ELF-1 (cell line): Measurements from ENCODE around the gene ROBO1.

Experiments
- DNase-seq: peaks from one replicate; pipeline ENCODE4 v3.0.0-alpha.2; 2016; ENCODE audit warnings: low read depth, low spot score

The ROBO1 gene

DNA sequence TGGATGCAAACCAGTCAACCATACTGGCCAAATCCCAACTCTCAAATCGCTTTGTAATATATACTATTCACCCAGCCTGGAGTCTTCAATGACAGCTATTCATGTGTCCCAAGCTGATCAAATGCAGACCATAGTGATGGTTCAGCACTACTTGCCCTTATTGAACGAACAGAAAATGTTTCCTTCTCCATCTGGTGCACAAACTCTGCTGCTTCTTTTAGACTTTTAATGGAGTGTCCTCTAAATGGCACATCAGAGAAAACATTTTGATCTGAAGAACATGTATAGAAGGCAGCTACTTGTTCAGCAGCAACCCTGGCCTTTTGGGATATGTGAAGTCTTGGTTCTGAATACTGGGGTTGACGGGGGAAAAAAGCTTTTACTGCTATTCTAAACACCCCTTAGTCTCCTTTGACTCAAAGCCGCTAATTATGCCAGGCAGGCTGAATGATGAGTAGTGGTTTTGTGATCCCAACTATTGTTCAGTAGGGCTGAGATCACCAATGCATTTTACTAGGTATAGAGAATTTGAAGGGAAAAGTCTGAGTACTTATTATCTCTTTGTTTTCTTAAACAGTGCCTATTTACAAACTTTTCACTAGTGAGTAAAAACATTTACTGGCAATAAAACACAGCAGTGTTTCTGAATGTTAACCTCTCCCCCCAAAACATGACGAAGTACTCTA, 781.2 kb downstream of the ROBO1 start:
- DNase-seq: no peak

DNA sequence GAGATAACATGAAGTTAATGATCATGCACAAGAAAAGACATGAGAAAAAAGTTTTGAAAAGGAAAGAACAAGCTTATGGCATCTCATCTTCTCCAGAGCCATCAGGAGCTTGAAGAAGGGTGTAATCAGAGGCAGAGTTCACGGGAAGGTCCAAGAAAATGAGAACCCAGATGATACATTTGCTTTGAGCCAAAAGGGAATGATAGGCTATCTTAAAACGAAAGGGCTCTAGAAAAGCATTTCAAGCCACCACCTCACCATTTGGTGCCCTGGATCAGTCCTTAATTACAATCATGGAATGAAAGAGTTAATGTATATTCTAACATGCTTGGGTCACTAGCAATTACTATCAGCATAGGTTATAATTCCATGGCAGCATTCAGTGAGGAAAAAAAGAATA, 781.8 kb downstream of the ROBO1 start:
- no peak for DNase-seq

DNA sequence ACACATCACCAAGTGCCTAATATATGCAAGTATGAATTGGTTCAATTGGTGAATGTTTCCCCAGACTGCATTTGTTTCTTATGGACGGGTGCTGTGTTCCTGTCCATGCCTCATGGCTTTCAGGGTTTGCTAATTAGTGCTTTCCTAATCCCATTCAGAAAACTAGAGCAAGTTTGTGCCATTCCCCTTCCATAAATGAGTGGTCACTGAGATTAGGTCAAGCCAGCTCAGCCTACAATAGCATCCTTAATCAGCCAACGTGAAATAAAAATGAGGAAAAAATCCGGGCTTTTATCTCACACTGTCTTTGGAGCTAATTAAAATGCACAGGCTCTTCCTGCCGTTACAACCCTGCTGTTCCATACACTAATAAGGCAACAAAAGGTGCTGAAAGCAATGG, 788.8 kb downstream of the ROBO1 start:
- no peak for DNase-seq

DNA sequence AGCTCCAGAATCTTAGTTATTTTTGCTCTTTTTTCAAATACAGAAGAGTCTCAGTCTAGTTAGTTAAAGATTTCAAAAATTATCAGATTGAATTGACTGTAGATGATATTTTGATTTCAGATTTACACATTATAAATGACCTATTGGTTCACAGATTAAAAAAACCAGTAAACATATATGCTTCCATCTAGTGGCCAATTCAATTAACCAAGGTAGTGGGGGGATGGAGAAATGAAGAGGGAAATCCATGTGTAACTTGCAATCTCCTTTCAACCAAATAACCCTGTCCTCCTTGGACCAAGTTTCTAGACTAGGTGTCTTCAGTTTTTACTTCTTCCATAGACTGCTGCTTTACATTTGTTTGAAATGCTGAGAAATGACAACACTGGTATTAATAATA, 789.8 kb downstream of the ROBO1 start:
- DNase-seq: no peak

DNA sequence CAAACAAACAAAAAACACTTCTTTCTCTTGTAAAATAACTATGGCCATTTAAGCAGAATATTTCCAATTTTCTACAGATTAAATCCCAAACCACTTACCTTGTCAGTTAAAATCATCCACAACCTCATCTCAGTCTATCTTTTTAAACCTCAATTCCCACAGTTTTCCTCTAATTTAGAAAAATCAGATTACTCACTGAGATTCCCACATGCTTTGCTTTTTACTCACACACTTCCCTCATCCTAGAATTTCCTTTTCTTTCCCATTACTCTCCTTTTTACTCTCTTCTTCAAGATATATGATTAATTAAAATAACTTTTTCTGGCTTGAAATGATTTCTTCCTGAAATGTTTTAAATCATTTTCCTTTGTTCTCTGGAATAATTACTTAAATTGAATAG, 790.7 kb downstream of the ROBO1 start:
- DNase-seq: no peak

DNA sequence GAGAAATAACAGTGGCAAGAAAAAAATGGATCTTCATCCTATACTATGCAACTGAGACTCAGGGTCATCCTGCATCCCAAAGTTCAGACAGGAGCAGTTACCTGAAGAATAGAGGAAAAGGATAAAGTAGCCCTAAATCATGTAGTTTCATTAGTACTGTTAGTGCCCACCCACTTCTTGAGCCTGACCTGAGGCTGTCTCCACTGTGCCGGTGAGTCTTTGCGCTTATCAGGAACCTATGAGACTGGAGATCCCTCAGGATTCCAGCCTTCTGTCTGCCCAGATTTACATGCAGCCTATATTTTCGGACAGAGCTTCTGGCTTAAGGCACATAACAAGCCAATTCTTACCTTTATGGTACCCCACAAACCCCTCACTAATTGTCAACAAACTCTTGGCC, 791.6 kb downstream of the ROBO1 start:
- no peak for DNase-seq

DNA sequence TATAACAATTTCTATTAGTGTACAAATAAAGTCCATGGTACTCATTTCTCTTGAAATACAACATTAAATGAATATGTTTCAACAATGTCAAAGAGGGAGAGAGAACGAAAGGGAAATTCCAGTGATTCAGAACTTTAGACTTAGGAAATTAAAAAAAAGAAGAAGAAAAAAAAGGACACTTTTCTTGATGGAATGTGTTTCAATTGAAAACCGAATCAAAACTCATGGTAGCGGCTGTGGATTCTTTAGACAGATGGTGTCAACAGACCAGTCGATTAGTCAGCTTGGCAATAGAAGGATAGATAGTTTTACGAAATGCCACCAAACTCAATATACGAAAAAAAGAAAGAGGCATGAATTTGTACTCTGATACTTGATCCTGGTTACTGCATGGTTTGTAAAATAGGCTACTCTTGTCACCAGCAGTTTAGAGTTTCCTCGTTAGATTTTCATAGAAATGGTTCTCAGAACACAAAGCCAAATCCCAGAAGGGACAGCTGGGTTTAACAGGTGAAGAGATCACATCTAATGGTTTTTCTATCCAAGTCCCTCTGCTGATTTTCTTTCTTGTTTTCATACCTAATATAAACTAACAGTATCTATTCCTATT, 793.5 kb downstream of the ROBO1 start:
- DNase-seq: no peak

DNA sequence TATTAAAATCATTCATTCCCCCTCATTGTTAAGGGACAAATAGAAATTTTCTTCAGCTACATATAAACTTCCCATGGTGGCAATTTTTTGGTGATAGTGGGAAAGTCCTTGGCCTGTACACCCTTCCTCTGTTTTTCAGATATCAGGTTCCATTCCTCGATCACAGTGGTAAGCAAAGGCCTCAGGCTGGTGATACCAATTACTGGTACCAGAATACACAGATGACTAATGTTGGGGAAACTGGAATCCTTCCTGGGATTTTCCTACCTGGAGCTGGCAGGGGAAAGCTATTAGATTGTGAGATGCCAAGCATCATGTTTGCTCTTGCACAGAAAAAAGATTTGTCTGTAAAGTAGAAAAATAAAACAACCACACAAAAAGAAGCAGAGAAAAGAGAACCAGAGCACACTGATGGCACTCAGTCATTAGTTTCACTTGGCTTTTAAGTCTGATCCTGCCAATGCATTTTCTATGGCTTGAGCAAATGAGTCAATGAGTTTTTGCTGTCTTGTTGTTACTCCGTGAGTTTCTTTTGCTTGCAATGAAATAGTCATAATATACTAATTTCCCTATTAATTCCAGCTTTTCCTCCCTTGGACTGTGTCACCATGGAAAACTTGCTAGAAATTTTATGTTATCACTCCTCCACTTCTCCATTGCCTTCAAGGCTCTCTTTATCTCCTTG, 795.0 kb downstream of the ROBO1 start:
- no peak for DNase-seq

DNA sequence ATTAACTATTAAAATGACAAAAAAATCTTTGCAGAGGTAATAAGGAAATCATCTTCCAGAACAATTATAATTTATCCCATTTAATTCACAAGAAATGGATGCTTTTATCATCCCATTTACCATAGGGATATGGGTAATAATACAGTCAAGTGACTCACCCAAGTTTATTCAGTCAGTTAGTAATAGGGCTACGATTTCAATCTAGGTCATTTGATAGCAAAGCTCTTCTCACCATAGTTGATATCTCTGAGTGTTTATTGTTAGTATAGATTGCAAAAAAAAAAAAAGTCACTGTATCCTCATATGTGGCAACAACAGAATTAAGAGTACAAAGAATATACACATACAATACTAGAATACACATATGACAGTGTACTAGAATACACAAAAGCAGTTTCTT, 797.1 kb downstream of the ROBO1 start:
- DNase-seq: no peak

DNA sequence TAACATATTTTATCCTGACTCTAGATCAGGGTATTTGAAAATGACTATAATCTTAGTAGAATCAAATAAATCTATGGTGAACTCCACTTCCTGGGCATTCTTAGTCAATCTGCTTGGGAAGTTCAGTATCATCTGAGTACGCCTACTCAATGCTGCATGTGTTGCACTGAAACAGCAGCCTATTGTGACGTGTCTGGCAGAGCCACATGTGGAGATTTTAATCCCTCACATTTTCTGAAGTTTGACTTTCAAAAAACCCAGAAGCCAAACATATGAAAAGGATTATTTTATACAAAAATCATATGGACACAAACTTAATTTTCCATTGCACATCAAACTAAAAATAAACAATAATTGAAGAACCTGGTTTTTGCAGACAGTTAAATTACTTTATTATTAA, 798.3 kb downstream of the ROBO1 start:
- DNase-seq: no peak

DNA sequence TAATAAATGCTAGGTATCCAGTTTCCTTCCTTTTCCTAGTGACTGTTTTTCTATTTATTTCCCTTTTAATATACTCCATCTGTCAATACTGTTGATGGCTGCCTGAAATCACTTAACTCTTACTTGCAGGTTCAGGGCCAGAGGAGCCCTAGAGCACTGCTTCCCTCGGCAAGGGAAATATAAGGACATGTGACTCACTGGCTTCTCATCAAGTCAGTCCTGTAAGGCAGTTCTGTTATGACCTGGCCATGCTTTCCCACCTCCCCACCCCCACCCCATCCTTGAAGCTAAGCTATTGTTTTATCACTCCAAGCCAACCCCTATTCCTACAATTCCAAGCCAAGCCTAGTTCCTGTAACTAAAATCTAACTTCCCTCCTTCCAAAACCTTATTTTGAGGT, 800.7 kb downstream of the ROBO1 start:
- DNase-seq: no peak

DNA sequence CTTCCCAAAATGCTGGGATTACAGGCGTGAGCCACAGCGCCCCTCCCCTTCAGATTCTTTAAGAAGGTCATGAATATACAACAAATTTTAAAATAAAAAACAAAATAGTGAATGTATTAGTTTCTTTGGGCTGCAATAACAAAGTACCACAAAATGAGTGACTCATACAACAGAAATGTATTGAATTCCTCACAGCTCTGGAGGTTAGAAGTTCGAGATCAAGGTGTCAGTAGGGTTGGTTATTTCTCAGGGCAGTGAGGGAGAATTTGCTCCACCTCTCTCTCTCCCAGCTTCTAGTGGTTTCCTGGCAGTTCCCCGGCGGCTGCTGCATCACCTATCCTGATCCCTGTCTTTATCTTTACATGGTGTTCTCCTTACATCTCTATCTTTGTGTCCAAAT, 804.0 kb downstream of the ROBO1 start:
- no peak for DNase-seq

DNA sequence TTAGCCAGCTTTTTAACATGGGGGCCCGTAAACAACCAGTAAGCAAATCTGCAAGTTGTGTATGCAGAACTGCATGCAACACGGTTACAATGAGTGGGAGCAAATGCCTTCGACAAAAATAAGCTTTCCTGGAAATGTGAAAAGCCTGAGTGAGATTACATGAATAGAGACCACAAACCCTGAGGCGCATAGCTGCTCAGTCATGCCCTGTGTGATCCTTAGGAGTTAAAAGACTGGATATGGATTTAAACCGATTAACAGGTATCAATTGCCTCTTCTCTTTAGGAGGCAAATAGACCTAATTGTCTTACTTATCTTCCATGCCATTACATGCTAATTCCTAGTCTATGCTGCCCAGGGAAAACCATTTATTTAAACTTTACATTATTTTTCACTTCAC, 810.3 kb downstream of the ROBO1 start:
- no peak for DNase-seq

DNA sequence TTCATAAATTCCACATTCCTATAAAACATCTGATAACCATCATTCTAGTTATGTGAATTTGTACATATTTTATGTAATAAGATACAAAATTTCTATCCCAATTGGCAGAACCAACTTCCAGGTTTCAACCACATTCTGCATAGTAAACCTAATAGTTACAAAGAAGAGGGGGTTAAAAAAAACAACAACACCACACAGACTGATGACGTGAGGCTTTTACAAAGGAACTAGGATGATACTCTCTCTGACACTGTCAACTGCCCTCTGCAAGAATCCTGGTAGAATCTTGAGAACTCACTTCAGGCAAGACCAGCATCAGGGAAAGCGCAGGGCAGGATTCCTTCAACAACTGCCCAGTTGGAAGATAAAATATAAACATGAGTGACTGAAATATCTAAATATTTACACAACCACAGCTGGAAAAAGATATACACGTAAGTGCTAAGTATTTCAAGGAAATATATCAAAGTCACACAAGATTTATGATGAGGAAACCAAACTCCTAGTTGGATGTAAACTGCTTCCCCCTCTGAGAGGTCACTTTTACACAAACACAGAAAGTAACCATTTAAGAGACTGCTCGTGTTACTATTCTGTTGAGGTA, 816.4 kb downstream of the ROBO1 start:
- DNase-seq: no peak

DNA sequence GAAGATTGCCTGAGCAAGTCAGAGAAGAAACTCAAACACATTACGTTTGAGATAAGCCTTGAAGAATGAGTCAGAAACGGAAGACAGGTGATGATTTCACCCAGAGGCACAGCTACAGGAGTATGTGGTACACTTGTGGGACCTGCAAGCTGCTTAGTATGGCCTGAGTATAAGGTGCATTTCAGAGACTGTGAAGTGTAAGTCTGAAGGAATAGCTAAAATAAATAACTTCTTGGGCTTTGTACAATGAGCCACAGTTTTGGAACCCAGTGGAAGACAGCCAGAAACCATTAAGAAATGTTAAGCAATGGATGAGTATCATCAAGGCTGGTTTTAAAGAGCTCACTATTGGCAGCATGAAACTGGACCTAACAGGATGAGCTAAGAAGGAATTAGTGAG, 826.2 kb downstream of the ROBO1 start:
- no peak for DNase-seq

DNA sequence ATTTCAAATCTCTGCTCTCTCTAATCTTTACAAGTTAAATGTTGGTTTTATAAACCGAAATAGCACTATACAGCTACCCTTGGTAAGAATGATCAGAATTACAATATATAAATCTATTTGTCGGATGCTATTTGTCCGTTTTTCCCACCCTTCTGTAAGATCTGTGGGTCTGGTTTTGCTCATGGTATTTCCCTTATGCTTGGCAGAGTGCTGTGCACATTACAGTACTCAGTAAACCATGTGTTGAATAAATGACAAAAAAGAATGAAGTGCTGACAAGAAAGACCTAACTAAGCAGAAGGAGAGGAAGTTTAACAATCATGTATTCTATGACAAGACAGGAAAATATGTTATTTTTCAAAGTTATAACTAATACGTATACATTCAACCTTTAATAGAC, 827.2 kb downstream of the ROBO1 start:
- DNase-seq: no peak

DNA sequence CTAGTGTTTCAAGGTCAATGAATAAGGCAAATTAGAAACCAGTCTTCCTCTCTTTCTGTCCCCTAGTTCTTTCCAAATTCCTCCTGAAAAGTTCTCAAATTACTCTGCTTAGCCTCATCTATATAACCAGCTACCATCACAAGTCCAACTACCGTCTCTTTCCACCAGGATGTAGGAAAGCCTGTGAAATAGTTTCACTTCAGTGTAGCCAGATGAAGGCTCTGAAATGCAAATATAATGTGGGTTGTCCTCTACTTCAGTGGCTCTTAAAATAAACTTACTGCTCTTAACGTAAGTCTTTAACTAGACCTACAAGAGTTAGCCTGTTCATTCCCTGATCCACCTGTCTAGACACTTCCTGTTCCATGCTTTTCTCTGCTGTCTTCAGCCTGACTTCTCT, 827.7 kb downstream of the ROBO1 start:
- no peak for DNase-seq

DNA sequence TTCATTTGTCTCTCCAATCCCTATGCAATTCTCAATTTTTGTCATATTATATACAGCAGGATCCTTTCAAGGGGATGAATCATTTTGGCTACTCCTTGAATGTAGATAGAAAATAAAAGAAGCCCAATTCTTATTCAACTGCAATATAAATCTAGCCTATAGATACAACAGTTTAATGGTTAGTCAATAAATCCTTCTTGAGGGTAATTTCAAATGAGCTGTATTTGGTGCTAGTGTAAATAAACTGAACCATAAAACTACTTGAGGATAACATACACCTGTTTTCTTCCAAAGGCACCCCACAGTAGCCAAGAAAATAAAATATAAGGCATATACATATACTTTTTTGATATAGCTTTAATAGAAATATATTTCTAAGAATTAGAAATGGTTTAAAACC, 830.3 kb downstream of the ROBO1 start:
- DNase-seq: no peak

DNA sequence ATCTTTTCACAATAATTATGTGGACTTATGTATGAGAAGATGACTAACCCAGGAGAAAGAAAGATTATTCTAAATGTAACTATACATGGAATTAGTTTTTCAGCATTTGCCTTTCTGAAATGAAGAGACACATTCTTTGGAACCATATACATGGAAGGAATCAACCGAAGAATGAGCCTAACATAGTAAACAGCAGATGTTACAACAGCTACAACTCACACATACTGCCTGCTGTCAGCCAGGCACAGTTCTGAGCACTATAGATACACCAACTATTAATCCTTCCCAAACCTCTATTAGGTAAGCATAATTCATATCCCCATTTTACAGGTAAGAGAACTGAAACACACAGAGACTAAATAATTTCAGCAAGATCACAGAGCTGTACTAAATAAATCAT, 840.0 kb downstream of the ROBO1 start:
- no peak for DNase-seq

DNA sequence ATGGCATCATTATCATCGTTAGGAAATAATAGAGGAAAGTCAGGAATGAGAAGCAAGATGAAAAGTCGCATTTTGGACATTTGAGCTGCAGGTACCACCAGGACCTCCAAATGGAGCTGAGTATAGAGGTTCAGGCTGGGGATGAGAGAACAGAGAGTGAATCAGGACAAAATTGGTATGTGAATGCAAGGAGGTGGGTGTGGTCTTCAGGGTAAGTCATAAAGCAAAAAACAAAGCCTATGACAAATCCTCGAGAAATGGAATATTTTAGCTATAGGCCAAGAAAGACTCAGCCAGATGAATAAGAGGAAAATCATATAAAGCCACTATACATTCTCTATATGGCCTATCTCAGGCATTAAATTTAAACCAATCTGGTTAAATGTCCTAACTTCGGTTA, 841.3 kb downstream of the ROBO1 start:
- no peak for DNase-seq

DNA sequence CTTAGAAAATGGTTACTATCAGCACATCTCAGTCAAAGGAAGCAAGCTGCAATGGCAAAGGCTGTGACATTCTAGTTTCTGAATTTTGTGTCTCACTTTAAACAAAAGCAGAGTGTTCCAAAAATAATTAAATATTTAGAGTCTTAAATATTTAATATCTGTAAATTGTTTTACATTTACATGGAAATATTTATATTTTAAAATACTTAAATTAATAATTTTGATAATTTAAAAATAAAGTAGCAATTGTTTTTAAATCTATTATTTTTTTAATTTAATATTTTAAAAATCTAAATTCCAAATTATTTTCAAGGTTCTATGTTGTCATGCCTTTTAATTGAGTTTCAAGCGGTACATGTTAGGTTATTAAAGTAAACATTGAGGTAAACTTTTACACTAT, 843.1 kb downstream of the ROBO1 start:
- no peak for DNase-seq

DNA sequence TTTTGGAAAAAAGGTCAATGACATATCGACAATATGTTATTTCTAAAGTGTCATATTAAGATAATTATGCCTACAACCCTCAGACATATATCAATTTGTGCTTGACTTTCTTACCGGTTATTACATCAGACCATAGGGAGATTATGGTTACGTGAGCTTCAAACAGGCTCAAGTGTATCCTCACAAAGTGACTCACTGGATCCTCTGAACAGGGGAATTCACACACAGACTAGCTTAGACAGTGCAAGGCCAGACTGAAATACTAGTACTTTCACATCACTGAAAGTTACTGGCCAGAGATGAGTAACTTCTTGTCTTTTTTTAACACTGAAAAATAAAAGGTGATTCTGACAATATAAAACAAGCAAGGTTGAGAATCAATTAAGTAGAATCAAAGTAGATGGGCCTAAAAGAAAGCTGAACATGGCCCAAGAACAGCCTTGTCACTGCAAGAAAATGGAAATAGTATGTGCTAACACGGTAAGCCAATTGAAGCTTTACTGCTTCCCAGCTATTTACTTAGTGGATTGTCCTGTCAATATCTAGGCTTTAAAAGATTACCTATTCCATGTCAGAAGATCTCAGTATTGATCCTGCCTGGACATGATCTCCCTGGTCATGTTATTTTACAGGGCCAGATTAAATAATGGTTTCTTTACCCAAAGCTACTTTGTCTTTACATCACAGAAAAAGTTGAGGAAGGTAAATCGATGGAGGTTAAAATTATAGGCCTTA, 848.6 kb downstream of the ROBO1 start:
- DNase-seq: no peak
